IPS-15b (cell line): ENCODE results near the gene PIGV.
"Not testable (repeated sequence)": the region's sequence is repeated elsewhere in the genome, so short reads cannot be mapped to it uniquely, and the experiment has no call there.

Source experiments
- H3K27me3 ChIP-seq: one replicate; pipeline ENCODE4 v1.6.1; 2013; ENCODE audit warnings: low read length; ENCODE audit not compliant: control insufficient read depth, insufficient read depth
- H3K36me3 ChIP-seq: one replicate; pipeline ENCODE4 v1.6.1; 2013; ENCODE audit warnings: low read length; ENCODE audit not compliant: control insufficient read depth, insufficient read depth
- H3K4me1 ChIP-seq: one replicate; pipeline ENCODE4 v1.6.1; 2013; ENCODE audit warnings: mild to moderate bottlenecking, low read length; ENCODE audit not compliant: control insufficient read depth, insufficient read depth
- H3K4me3 ChIP-seq: one replicate; pipeline ENCODE4 v1.5.1; 2013; ENCODE audit warnings: low read depth, low read length
- H3K9ac ChIP-seq: one replicate; pipeline ENCODE4 v1.6.1; 2013; ENCODE audit warnings: low read depth, mild to moderate bottlenecking, low read length
- H3K9me3 ChIP-seq: one replicate; pipeline ENCODE4 v1.6.1; 2013; ENCODE audit warnings: mild to moderate bottlenecking, low read length; ENCODE audit not compliant: control insufficient read depth, insufficient read depth

The PIGV gene

GRCh38 chr1:26844424-26845196, 56.9 kb downstream of the PIGV start:
- Histone ChIP-seq H3K9me3 (no peaks in the 10 kb centered on the region), H3K4me3 (no peak overlapping the region), H3K27me3 (no peaks in the 10 kb centered on the region), H3K9ac (no peak overlapping the region), H3K4me1 (no peaks in the 10 kb centered on the region), H3K36me3 (peaks cover 11% of the 10 kb centered on the region)

- not testable (repeated sequence) for H3K4me1 ChIP-seq, H3K4me3 ChIP-seq, H3K9ac ChIP-seq, H3K27me3 ChIP-seq, H3K9me3 ChIP-seq
- peaks cover 26% of the 10 kb centered on the region for H3K36me3 ChIP-seq
Observed at GRCh38 chr1:26847826-26848225, 60.1 kb downstream of the PIGV start.
